Stimulated activated CD4-positive, alpha-beta T cell treated with anti-CD3 and anti-CD28 coated beads, Interleukin-12 subunit alpha, Interleukin-12 subunit beta, amount 100 ng/mL, for 24 hours (primary cell): ENCODE data around the gene ZNF738.

Experiments used
- DNase-seq, 2 experiments: peaks; one replicate each; pipeline ENCODE4 v3.0.0-alpha.2; 2020; ENCODE audit warnings: low read depth in 2 of 2

The ZNF738 gene

DNA sequence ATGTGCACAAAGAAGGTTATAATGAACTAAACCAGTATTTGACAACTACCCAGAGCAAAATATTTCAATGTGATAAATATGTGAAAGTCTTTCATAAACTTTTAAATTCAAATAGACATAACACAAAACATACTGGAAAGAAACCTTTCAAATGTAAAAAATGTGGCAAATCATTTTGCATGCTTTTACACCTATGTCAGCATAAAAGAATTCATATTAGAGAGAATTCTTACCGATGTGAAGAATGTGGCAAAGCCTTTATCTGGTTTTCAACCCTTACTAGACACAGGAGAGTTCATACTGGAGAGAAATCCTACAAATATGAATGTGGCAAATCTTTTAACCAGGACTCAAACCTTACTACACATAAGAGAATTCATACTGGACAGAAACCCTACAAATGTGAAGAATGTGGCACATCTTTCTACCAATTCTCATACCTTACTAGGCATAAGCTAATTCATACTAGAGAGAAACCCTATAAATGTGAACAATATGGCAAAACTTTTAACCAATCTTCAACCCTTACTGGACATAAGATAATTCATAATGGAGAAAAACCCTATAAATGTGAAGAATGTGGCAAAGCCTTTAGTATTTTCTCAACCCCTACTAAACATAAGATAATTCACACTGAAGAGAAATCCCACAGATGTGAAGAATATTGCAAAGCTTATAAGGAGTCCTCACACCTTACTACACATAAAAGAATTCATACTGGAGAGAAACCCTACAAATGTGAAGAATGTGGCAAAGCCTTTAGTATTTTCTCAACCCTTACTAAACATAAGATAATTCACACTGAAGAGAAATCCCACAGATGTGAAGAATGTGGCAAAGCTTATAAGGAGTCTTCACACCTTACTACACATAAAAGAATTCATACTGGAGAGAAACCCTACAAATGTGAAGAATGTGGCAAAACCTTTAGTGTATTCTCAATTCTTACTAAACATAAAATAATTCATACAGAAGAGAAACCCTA lies 64.5 kb downstream of the ZNF738 start:
- DNase-seq, result no peak
